HCT116 (cell line): ENCODE results near the gene MFN2. TPM values are rescaled to one million over a fixed set of nuclear protein-coding genes. Genes with fewer than 3 reads are reported as not detected.

Source experiments
- ATAC-seq: fragments of 200-7000 bp; cut with Tn5 transposase; 2 replicates; pipeline ENCODE4 v1.9.1; 2020; ENCODE audit warnings: mild to moderate bottlenecking, moderate library complexity
- BruUV-seq: library from RNA; stranded (reverse); fragments of 400-500 nt; replicated peaks from 2 replicates; lab custom pipeline; 2021; lab: Mats Ljungman, UMichigan
- CTCF ChIA-PET: fragments of 300-600 bp; sonication (Branson Sonifier 250); formaldehyde crosslinking; loops from one replicate; lab custom pipeline; 2021; ENCODE audit warnings: antibody characterized with exemption; lab: Charles Lee
- POLR2A ChIA-PET: fragments of 300-600, 350-600 bp; sonication (Branson Sonifier 250); formaldehyde crosslinking; loops from one replicate; lab custom pipeline; 2021; ENCODE audit warnings: antibody characterized with exemption; lab: Charles Lee
- RAD21 ChIA-PET, 2 experiments: fragments of 300-600 bp; sonication (Branson Sonifier 250); formaldehyde crosslinking; loops; one replicate each; lab custom pipeline; 2023; ENCODE audit warnings: low total read pairs in 2 of 2; ENCODE audit not compliant: uncharacterized antibody in 2 of 2, unreplicated experiment in 2 of 2, low non-redundant PET in 1 of 2; lab: Charles Lee
- DNase-seq: peaks from one replicate; pipeline ENCODE4 v3.0.0-alpha.2; 2010; ENCODE audit warnings: low read depth, low spot score
- H2AFZ ChIP-seq: fragments of 200-600 bp; shearing (Covaris generic), sonication (generic); 2 replicates; pipeline ENCODE4 v1.6.1; 2017; ENCODE audit warnings: low read depth, mixed run types, mixed read lengths, antibody characterized with exemption, low read length; ENCODE audit not compliant: poor library complexity, severe bottlenecking
- H3K27ac ChIP-seq: 2 replicates; pipeline ENCODE4 v1.5.1; 2012; ENCODE audit warnings: low read depth, low read length
- H3K27me3 ChIP-seq: fragments of 200-600 bp; sonication (generic); 2 replicates; pipeline ENCODE4 v1.6.1; 2016; ENCODE audit warnings: mixed run types, low read length, mixed read lengths; ENCODE audit not compliant: insufficient read depth
- H3K36me3 ChIP-seq, 2 experiments: fragments of 200-500 bp in 1 of 2; fragments of 200-600 bp in 1 of 2; sonication (Bioruptor generic) in 1 of 2; sonication (generic) in 1 of 2; 2 replicates each; pipeline versions ENCODE4 v1.5.1 to v1.6.1; 2014 to 2016; ENCODE audit warnings: low read length in 2 of 2, inconsistent platforms in 1 of 2, mixed read lengths in 1 of 2, mixed run types in 1 of 2; ENCODE audit not compliant: insufficient read depth in 2 of 2, control insufficient read depth in 1 of 2
- H3K4me1 ChIP-seq, 2 experiments: fragments of 200-600 bp in 1 of 2; sonication (generic) in 1 of 2; 2 replicates each; pipeline versions ENCODE4 v1.5.1 to v1.6.1; 2012 to 2017; ENCODE audit warnings: low read length in 2 of 2, inconsistent platforms in 1 of 2, mild to moderate bottlenecking in 1 of 2, mixed read lengths in 1 of 2, mixed run types in 1 of 2, moderate library complexity in 1 of 2; ENCODE audit not compliant: insufficient read depth in 2 of 2, control insufficient read depth in 1 of 2
- H3K4me2 ChIP-seq: fragments of 200-600 bp; sonication (generic); 2 replicates; pipeline ENCODE4 v1.6.1; 2017; ENCODE audit warnings: mixed run types, low read length, mixed read lengths
- H3K4me3 ChIP-seq, 2 experiments: fragments of 200-600 bp in 1 of 2; sonication (generic) in 1 of 2; replicated peaks in 1 of 2; 2 replicates each; pipeline ENCODE4 v1.5.1; 2011 to 2016; ENCODE audit warnings: low read length in 2 of 2, control low read depth in 1 of 2, low read depth in 1 of 2, mild to moderate bottlenecking in 1 of 2, mixed read lengths in 1 of 2, mixed run types in 1 of 2
- H3K79me2 ChIP-seq: fragments of 200-600 bp; sonication (generic); 2 replicates; pipeline ENCODE4 v1.6.1; 2017; ENCODE audit warnings: mild to moderate bottlenecking, mixed run types, low read length, moderate library complexity, mixed read lengths; ENCODE audit not compliant: insufficient read depth
- H3K9ac ChIP-seq: fragments of 200-600 bp; sonication (generic); 2 replicates; pipeline ENCODE4 v1.6.1; 2016; ENCODE audit warnings: low read length, mixed read lengths
- H3K9me2 ChIP-seq: fragments of 200-600 bp; sonication (generic), shearing (Covaris generic); 2 replicates; pipeline ENCODE4 v1.6.1; 2017; ENCODE audit warnings: mixed run types, mild to moderate bottlenecking, moderate library complexity; ENCODE audit not compliant: insufficient read depth
- H3K9me3 ChIP-seq, 2 experiments: fragments of 200-500 bp in 1 of 2; fragments of 200-600 bp in 1 of 2; sonication (Bioruptor generic) in 1 of 2; sonication (generic) in 1 of 2; 2 replicates each; pipeline ENCODE4 v1.6.1; 2014 to 2017; ENCODE audit warnings: low read length in 2 of 2, mixed read lengths in 2 of 2, inconsistent platforms in 1 of 2, low read depth in 1 of 2, mild to moderate bottlenecking in 1 of 2, mixed run types in 1 of 2, moderate library complexity in 1 of 2; ENCODE audit not compliant: control insufficient read depth in 1 of 2, insufficient read depth in 1 of 2
- H4K20me1 ChIP-seq: fragments of 200-600 bp; sonication (generic), shearing (Covaris generic); 2 replicates; pipeline ENCODE4 v1.6.1; 2017; ENCODE audit warnings: mixed run types, mild to moderate bottlenecking, moderate library complexity; ENCODE audit not compliant: insufficient read depth
- CBX3 ChIP-seq: IDR thresholded peaks from 2 replicates; pipeline ENCODE4 v1.6.1; 2012; ENCODE audit warnings: low read depth
- CEBPB ChIP-seq: IDR thresholded peaks from 2 replicates; pipeline ENCODE4 v1.6.1; 2012; ENCODE audit warnings: low read depth
- EGR1 ChIP-seq: IDR thresholded peaks from 2 replicates; pipeline ENCODE4 v1.6.1; 2012; ENCODE audit warnings: low read depth
- EZH2 ChIP-seq: fragments of 200-600 bp; sonication (generic); IDR thresholded peaks from 2 replicates; pipeline ENCODE4 v1.6.1; 2017; ENCODE audit warnings: antibody characterized with exemption, mixed run types
- EZH2phosphoT487 ChIP-seq: fragments of 200-600 bp; IDR thresholded peaks from 2 replicates; pipeline ENCODE4 v1.6.1; 2018; ENCODE audit warnings: antibody characterized with exemption, borderline replicate concordance
- FOSL1 ChIP-seq: IDR thresholded peaks from 2 replicates; pipeline ENCODE4 v1.6.1; 2012; ENCODE audit warnings: low read depth
- POLR2A ChIP-seq: IDR thresholded peaks from 2 replicates; pipeline ENCODE4 v1.7.0; 2011; ENCODE audit warnings: borderline replicate concordance; ENCODE audit not compliant: insufficient read depth, insufficient read length; ENCODE audit errors: extremely low read depth
- RAD21 ChIP-seq: IDR thresholded peaks from 2 replicates; pipeline ENCODE4 v1.6.1; 2012; ENCODE audit warnings: low read depth, mild to moderate bottlenecking
- SIN3A ChIP-seq: IDR thresholded peaks from 2 replicates; pipeline ENCODE4 v1.6.1; 2012; ENCODE audit warnings: low read depth
- YY1 ChIP-seq: IDR thresholded peaks from 2 replicates; pipeline ENCODE4 v1.6.1; 2011; ENCODE audit warnings: low read length, low read depth, moderate library complexity, mild to moderate bottlenecking; ENCODE audit not compliant: insufficient replicate concordance; ENCODE audit errors: extremely low read depth
- ZFX ChIP-seq: fragments of 450-650 bp; IDR thresholded peaks from 2 replicates; pipeline ENCODE4 v1.6.1; 2017
- ZNF274 ChIP-seq: fragments of 200-500 bp; sonication (Bioruptor generic); IDR thresholded peaks from 2 replicates; pipeline ENCODE4 v1.6.1; 2014; ENCODE audit warnings: mild to moderate bottlenecking, low read depth, low read length, inconsistent platforms
- intact Hi-C: fragments of 100-400 bp; cut with micrococcal nuclease; formaldehyde crosslinking; loops from 2 replicates; pipeline ENCODE4 v1.10.0; 2022
- total RNA-seq: library from RNA; stranded (reverse); gene quantifications from one replicate; pipeline ENCODE4 v1.2.1, GENCODE V29; 2021; ENCODE audit not compliant: unreplicated experiment
- TF ChIP-seq, protein P1 (sequence below): IDR thresholded peaks from 2 replicates; pipeline ENCODE4 v1.6.1; 2012; ENCODE audit warnings: low read depth
- TF ChIP-seq, protein P2 (sequence below), 3 experiments: fragments of 200-600 bp in 1 of 3; sonication (generic) in 1 of 3; IDR thresholded peaks in 2 of 3; conservative IDR thresholded peaks in 1 of 3; 2 replicates each; pipeline ENCODE4 v1.5.1; 2012 to 2017; ENCODE audit warnings: low read depth in 2 of 3, low read length in 2 of 3, antibody characterized with exemption in 1 of 3, borderline replicate concordance in 1 of 3, control low read depth in 1 of 3, mild to moderate bottlenecking in 1 of 3, mixed read lengths in 1 of 3, mixed run types in 1 of 3, moderate library complexity in 1 of 3; ENCODE audit not compliant: insufficient read depth in 1 of 3
- TF ChIP-seq, protein P3 (sequence below): IDR thresholded peaks from 2 replicates; pipeline ENCODE4 v1.6.1; 2012
- TF ChIP-seq, protein P4 (sequence below): IDR thresholded peaks from 2 replicates; pipeline ENCODE4 v1.6.1; 2011; ENCODE audit warnings: mild to moderate bottlenecking, low read length, moderate library complexity; ENCODE audit not compliant: insufficient replicate concordance; ENCODE audit errors: extremely low read depth

The MFN2 gene
- total RNA-seq, 1 experiment from 2014 or later, result 83.0 TPM

DNA sequence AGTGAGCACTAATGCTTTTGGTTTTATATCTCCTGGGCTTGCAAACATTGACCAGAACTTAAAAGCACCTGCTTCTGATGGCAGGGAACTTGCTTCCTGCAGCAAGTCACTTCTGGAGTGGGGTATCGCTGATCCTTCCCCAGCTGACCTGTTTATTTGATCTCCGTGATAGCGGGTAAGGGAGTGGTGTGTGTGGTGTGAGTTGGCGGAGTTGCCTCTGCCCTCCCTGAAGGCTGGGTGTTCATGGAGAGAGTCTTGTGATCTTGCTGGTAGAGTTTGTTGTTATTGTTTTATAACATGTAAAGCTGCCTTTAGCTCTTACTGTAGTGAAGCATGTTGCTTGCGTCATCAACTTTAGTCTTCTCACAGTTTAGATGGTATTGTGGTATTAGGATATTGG lies 3.9 kb downstream of the MFN2 start:
- H3K27ac ChIP-seq, result no peak overlapping the region
- no peak for ATAC-seq
- H3K9ac ChIP-seq, result no peak overlapping the region
- H4K20me1 ChIP-seq, result no peaks in the 10 kb centered on the region
- no peaks in the 10 kb centered on the region for H3K9me3 ChIP-seq
- no peaks in the 10 kb centered on the region for H3K27me3 ChIP-seq
- H2AFZ ChIP-seq, result no peak overlapping the region
- TF ChIP-seq, protein P1, sequence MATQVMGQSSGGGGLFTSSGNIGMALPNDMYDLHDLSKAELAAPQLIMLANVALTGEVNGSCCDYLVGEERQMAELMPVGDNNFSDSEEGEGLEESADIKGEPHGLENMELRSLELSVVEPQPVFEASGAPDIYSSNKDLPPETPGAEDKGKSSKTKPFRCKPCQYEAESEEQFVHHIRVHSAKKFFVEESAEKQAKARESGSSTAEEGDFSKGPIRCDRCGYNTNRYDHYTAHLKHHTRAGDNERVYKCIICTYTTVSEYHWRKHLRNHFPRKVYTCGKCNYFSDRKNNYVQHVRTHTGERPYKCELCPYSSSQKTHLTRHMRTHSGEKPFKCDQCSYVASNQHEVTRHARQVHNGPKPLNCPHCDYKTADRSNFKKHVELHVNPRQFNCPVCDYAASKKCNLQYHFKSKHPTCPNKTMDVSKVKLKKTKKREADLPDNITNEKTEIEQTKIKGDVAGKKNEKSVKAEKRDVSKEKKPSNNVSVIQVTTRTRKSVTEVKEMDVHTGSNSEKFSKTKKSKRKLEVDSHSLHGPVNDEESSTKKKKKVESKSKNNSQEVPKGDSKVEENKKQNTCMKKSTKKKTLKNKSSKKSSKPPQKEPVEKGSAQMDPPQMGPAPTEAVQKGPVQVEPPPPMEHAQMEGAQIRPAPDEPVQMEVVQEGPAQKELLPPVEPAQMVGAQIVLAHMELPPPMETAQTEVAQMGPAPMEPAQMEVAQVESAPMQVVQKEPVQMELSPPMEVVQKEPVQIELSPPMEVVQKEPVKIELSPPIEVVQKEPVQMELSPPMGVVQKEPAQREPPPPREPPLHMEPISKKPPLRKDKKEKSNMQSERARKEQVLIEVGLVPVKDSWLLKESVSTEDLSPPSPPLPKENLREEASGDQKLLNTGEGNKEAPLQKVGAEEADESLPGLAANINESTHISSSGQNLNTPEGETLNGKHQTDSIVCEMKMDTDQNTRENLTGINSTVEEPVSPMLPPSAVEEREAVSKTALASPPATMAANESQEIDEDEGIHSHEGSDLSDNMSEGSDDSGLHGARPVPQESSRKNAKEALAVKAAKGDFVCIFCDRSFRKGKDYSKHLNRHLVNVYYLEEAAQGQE, result no peak
- TF ChIP-seq FOSL1, result no peak
- TF ChIP-seq CBX3, result no peak
- TF ChIP-seq, protein P2, sequence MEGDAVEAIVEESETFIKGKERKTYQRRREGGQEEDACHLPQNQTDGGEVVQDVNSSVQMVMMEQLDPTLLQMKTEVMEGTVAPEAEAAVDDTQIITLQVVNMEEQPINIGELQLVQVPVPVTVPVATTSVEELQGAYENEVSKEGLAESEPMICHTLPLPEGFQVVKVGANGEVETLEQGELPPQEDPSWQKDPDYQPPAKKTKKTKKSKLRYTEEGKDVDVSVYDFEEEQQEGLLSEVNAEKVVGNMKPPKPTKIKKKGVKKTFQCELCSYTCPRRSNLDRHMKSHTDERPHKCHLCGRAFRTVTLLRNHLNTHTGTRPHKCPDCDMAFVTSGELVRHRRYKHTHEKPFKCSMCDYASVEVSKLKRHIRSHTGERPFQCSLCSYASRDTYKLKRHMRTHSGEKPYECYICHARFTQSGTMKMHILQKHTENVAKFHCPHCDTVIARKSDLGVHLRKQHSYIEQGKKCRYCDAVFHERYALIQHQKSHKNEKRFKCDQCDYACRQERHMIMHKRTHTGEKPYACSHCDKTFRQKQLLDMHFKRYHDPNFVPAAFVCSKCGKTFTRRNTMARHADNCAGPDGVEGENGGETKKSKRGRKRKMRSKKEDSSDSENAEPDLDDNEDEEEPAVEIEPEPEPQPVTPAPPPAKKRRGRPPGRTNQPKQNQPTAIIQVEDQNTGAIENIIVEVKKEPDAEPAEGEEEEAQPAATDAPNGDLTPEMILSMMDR (IDR thresholded peaks at IDR 0.05 in 2 of 3, conservative IDR thresholded peaks at IDR 0.05 in 1 of 3; ENCODE audit: borderline replicate concordance in 1 of 3, insufficient read depth in 1 of 3, low read depth in 2 of 3, low read length in 2 of 3), result no peak
- no peak for TF ChIP-seq YY1
- TF ChIP-seq EGR1, result no peak
- no peak for TF ChIP-seq POLR2A
- TF ChIP-seq, protein P3, sequence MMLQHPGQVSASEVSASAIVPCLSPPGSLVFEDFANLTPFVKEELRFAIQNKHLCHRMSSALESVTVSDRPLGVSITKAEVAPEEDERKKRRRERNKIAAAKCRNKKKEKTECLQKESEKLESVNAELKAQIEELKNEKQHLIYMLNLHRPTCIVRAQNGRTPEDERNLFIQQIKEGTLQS, result no peak
- no peak for TF ChIP-seq RAD21
- TF ChIP-seq SIN3A, result no peak
- TF ChIP-seq ZFX, result no peak
- TF ChIP-seq CEBPB, result no peak
- TF ChIP-seq ZNF274, result no peak
- TF ChIP-seq EZH2phosphoT487, result no peak
- TF ChIP-seq EZH2, result no peak
- TF ChIP-seq, protein P4, sequence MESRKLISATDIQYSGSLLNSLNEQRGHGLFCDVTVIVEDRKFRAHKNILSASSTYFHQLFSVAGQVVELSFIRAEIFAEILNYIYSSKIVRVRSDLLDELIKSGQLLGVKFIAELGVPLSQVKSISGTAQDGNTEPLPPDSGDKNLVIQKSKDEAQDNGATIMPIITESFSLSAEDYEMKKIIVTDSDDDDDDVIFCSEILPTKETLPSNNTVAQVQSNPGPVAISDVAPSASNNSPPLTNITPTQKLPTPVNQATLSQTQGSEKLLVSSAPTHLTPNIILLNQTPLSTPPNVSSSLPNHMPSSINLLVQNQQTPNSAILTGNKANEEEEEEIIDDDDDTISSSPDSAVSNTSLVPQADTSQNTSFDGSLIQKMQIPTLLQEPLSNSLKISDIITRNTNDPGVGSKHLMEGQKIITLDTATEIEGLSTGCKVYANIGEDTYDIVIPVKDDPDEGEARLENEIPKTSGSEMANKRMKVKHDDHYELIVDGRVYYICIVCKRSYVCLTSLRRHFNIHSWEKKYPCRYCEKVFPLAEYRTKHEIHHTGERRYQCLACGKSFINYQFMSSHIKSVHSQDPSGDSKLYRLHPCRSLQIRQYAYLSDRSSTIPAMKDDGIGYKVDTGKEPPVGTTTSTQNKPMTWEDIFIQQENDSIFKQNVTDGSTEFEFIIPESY, result no peak
- DNase-seq, result no peak
- CTCF ChIA-PET, result no interaction called here
- no peak overlapping the region for H3K4me2 ChIP-seq
- POLR2A ChIA-PET, result no interaction called here
- peaks cover 27 to 41% of the 10 kb centered on the region in 2 experiments for H3K36me3 ChIP-seq
- no peaks in the 10 kb centered on the region for H3K9me2 ChIP-seq
- peaks cover 87% of the 10 kb centered on the region for H3K79me2 ChIP-seq
- H3K4me3 ChIP-seq, result no peak overlapping the region
- no TSS peak for BruUV-seq
- peaks cover 21% of the 10 kb centered on the region in 2 experiments for H3K4me1 ChIP-seq
- intact Hi-C loops, result loop anchor here (5.0 kb wide), 1 partner anchor 57 kb away; the partner anchor contains the start of gene KIAA2013
- RAD21 ChIA-PET, result no interaction called here
